DOHH2 (cell line): ENCODE data around the gene STK32B.
"Not testable (repeated sequence)": the region's sequence is repeated elsewhere in the genome, so short reads cannot be mapped to it uniquely, and the experiment has no call there.

Experiments used
- H3F3A ChIP-seq: fragments of 200-600 bp; sonication (generic), shearing (Covaris generic); 2 replicates; pipeline ENCODE4 v1.6.0; 2016; ENCODE audit warnings: antibody characterized with exemption, mild to moderate bottlenecking; ENCODE audit not compliant: control insufficient read depth, insufficient read depth
- H3K27ac ChIP-seq: fragments of 200-600 bp; sonication (generic); 2 replicates; pipeline ENCODE4 v1.5.1; 2014; ENCODE audit warnings: low read depth, mild to moderate bottlenecking, low read length, moderate library complexity
- H3K27me3 ChIP-seq: fragments of 200-600 bp; sonication (generic); 2 replicates; pipeline ENCODE4 v1.6.1; 2014; ENCODE audit warnings: mild to moderate bottlenecking, low read length, mixed read lengths; ENCODE audit not compliant: control insufficient read depth
- H3K36me3 ChIP-seq: fragments of 200-600 bp; sonication (generic); 2 replicates; pipeline ENCODE4 v1.6.1; 2014; ENCODE audit warnings: mild to moderate bottlenecking, low read length, moderate library complexity, mixed read lengths; ENCODE audit not compliant: control insufficient read depth
- H3K4me1 ChIP-seq: fragments of 200-600 bp; sonication (generic); 2 replicates; pipeline ENCODE4 v1.6.1; 2014; ENCODE audit warnings: mild to moderate bottlenecking, low read length, mixed read lengths; ENCODE audit not compliant: control insufficient read depth
- H3K4me2 ChIP-seq: fragments of 200-600 bp; sonication (generic); 2 replicates; pipeline ENCODE4 v1.6.0; 2014; ENCODE audit warnings: mild to moderate bottlenecking, low read length, moderate library complexity
- H3K4me3 ChIP-seq: fragments of 200-600 bp; sonication (generic); 2 replicates; pipeline ENCODE4 v1.5.1; 2014; ENCODE audit warnings: mild to moderate bottlenecking, low read length, mixed read lengths
- H3K79me2 ChIP-seq: fragments of 200-600 bp; sonication (generic); 2 replicates; pipeline ENCODE4 v1.6.1; 2014; ENCODE audit warnings: mild to moderate bottlenecking, low read length, mixed read lengths; ENCODE audit not compliant: control insufficient read depth
- H3K9me2 ChIP-seq: fragments of 200-600 bp; sonication (generic); replicated peaks from 2 replicates; pipeline ENCODE4 v1.6.1; 2014; ENCODE audit warnings: mild to moderate bottlenecking, low read length, mixed read lengths; ENCODE audit not compliant: control insufficient read depth
- H3K9me3 ChIP-seq: fragments of 200-600 bp; sonication (generic); 2 replicates; pipeline ENCODE4 v1.6.1; 2014; ENCODE audit warnings: antibody characterized with exemption, low read length, mixed read lengths; ENCODE audit not compliant: control insufficient read depth, insufficient read depth
- H4K20me1 ChIP-seq: fragments of 200-600 bp; sonication (generic); 2 replicates; pipeline ENCODE4 v1.6.0; 2014; ENCODE audit warnings: low read depth, mild to moderate bottlenecking, antibody characterized with exemption, low read length, moderate library complexity; ENCODE audit not compliant: control insufficient read depth, insufficient read depth
- CTCF ChIP-seq: fragments of 200-600 bp; sonication (generic); IDR thresholded peaks from one replicate; pipeline ENCODE4 v1.5.1; 2014; ENCODE audit warnings: antibody characterized with exemption, mild to moderate bottlenecking, low read depth, low read length; ENCODE audit not compliant: poor library complexity, severe bottlenecking
- EZH2phosphoT487 ChIP-seq: fragments of 200-600 bp; sonication (generic); IDR thresholded peaks from 2 replicates; pipeline ENCODE4 v1.6.1; 2017; ENCODE audit warnings: borderline replicate concordance, mild to moderate bottlenecking, antibody characterized with exemption, low read length, moderate library complexity, mixed read lengths

STK32B gene

DNA sequence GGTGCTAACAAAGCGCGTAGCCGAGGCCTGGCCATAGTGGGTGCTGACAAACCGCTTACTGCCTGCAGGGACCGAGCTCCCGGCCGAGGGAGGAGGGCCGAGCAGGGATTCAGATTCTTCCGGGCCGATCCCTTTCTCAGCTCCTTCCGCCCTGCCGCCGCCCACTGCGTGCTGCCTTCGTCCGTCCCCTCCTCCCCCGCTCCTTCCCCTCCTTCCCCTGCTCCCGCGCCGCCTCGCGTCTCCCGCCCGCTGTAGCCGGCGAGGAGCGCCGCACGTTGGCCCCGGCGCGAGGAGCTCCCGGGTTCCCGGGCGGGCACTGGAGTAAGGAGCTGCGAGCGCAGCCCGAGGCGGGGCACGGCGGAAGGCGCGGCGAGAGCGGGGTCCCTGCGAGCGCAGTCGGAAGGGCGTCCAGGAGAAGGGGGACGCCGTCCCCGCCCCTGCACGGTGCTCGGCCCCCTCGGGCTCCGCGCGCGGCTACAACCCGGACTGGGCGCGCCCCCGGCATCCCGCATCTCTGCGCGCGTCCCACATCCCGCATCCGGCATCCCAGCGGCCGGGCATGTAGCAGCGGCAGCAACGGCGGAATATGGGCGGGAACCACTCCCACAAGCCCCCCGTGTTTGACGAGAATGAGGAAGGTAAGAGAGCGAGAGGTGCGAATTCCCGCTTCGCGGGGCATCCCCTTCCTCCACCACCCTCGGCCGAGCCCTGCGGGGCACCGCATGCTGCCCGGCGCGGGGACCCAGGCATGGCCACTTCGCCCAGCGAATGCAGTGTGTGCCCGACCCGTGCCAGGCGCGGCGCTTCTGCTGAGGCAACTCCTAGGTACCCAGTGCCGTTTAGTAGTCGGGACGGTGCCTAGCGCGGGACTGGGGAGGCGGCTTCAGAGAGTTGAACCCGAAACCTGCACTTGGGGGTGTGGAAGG is at the start of gene STK32B:
TSS of gene STK32B (plus strand) at position 203 of the 926 bp plus-strand sequence.
- no peaks in the 10 kb centered on the region for H3K9me2 ChIP-seq
- H4K20me1 ChIP-seq, result no peaks in the 10 kb centered on the region
- H3K4me1 ChIP-seq, result no peaks in the 10 kb centered on the region
- no peak within 1 kb of the TSS for H3K27ac ChIP-seq
- H3K4me3 ChIP-seq, result no peak within 1 kb of the TSS
- H3F3A ChIP-seq, result no peaks in the 10 kb centered on the region
- no peaks in the 10 kb centered on the region for H3K27me3 ChIP-seq
- H3K36me3 ChIP-seq, result no peaks in the 10 kb centered on the region
- no peaks in the 10 kb centered on the region for H3K9me3 ChIP-seq
- H3K79me2 ChIP-seq, result no peaks in the 10 kb centered on the region
- no peak within 1 kb of the TSS for H3K4me2 ChIP-seq
- TF ChIP-seq EZH2phosphoT487 (no peak), CTCF (no peak)

DNA sequence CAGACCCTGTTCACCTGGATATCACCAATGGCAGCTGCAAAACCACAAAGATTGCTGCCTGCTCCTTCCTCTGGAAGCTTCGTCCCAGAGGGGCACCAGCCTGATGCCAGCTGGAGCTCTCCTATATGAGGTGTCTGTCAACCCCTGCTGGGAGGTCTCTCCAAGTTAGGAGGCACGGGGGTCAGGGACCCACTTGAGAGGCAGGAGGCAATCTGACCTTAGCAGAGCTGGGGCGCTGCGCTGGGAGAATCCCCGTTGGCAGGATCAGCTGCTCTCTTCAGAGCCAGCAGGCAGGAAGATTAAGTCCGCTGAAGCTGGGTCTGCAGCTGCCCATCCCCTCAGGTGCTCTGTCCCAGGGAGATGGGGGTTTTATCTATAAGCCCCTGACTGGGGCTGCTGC is 49.6 kb upstream of the STK32B start:
- not testable (repeated sequence) for H3K79me2 ChIP-seq, H3K27ac ChIP-seq, H3K9me3 ChIP-seq, H3K4me2 ChIP-seq, H3K27me3 ChIP-seq, H3K4me3 ChIP-seq, H3K36me3 ChIP-seq, H3F3A ChIP-seq, H3K4me1 ChIP-seq, H4K20me1 ChIP-seq, H3K9me2 ChIP-seq

DNA sequence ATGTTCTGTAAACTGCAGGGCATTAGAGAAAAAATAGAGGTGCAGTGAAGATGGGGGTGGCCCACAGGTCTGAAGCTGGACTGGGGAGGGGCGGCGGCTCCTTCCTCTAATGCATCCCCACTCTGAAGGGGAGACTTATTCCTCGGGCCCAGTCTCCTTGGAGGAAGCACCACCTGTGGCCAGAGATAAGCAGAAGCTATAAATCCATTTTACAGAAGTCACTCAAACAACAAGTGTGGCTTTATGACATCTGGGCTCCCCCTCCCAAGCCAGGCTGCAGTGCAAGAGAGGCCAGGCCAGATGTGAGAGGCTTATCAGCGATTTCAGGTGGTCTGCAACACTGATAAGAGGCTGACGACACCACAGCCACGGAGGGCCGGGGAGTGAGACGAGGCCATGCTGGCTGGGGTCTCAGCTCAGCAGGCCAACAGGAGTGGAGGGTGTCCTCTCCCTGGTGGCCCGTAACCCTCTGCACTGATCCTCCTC is 47.9 kb upstream of the STK32B start:
- no peaks in the 10 kb centered on the region for H3F3A ChIP-seq
- no peaks in the 10 kb centered on the region for H3K9me2 ChIP-seq
- no peaks in the 10 kb centered on the region for H3K36me3 ChIP-seq
- H3K4me3 ChIP-seq, result no peak overlapping the region
- no peaks in the 10 kb centered on the region for H3K9me3 ChIP-seq
- H3K4me2 ChIP-seq, result no peak overlapping the region
- H3K27me3 ChIP-seq, result no peaks in the 10 kb centered on the region; the same call in 1 of the 2 replicates
- no peaks in the 10 kb centered on the region for H4K20me1 ChIP-seq
- no peak for TF ChIP-seq EZH2phosphoT487
- TF ChIP-seq CTCF, result no peak
- H3K27ac ChIP-seq, result no peak overlapping the region
- H3K4me1 ChIP-seq, result no peaks in the 10 kb centered on the region
- H3K79me2 ChIP-seq, result no peaks in the 10 kb centered on the region

DNA sequence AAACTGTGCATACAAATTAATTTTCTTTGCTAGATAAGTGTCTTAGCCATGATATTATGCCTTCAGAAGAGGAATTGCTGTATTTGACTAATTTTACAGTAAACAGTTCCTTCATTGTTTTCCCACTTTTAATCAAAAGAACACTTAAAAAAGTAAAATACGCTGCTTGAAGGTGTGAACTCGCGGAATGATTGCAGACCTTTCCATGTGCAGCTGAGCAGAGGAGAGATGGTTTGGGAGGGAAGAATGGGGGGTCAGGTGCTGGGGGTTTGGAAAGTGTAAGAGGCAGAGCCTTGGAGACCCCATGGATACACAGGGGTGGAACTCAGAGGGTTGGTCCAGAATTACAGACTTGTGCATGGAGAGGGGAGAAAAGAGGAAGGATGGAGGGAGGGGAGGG is 47.4 kb upstream of the STK32B start:
- H3F3A ChIP-seq, result no peaks in the 10 kb centered on the region
- no peaks in the 10 kb centered on the region; the same call in 1 of the 2 replicates for H3K27me3 ChIP-seq

More for the DNA sequence above, 47.4 kb upstream of the STK32B start:
- Histone ChIP-seq H3K4me1 (no peaks in the 10 kb centered on the region), H4K20me1 (no peaks in the 10 kb centered on the region), H3K79me2 (no peaks in the 10 kb centered on the region), H3K9me3 (no peaks in the 10 kb centered on the region), H3K9me2 (no peaks in the 10 kb centered on the region), H3K36me3 (no peaks in the 10 kb centered on the region), H3K27ac (no peak overlapping the region), H3K4me2 (no peak overlapping the region), H3K4me3 (no peak overlapping the region)
- no peak for TF ChIP-seq EZH2phosphoT487
- no peak for TF ChIP-seq CTCF
